ENCODE measurements around the gene OGFRL1.

Gene OGFRL1

DNA sequence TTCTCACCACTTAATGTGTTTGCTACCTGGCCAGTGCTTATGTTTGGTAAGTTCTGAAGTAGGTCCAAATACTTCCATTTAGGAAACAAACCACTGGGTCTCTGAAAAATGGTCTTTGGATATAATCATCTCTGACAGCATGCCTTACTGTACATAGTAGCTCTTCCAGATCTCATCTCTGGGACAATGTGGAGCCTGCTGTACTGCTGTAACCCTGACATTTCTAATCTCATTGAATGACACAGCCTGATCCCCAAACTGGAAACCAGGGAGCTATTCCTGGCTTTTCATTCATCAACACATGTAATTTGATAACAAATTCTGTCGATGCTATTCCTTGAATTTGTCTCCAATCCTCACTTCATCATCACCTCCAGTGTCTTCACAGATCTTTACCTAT is 23.5 kb downstream of the OGFRL1 start:
- H3K79me2 ChIP-seq (ENCODE audit: insufficient read depth, low read depth), result no peaks in the 10 kb centered on the region
- H2AFZ ChIP-seq (ENCODE audit: low read depth), result no peak overlapping the region
- TF ChIP-seq, protein P1, sequence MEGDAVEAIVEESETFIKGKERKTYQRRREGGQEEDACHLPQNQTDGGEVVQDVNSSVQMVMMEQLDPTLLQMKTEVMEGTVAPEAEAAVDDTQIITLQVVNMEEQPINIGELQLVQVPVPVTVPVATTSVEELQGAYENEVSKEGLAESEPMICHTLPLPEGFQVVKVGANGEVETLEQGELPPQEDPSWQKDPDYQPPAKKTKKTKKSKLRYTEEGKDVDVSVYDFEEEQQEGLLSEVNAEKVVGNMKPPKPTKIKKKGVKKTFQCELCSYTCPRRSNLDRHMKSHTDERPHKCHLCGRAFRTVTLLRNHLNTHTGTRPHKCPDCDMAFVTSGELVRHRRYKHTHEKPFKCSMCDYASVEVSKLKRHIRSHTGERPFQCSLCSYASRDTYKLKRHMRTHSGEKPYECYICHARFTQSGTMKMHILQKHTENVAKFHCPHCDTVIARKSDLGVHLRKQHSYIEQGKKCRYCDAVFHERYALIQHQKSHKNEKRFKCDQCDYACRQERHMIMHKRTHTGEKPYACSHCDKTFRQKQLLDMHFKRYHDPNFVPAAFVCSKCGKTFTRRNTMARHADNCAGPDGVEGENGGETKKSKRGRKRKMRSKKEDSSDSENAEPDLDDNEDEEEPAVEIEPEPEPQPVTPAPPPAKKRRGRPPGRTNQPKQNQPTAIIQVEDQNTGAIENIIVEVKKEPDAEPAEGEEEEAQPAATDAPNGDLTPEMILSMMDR (conservative IDR thresholded peaks at IDR 0.05; ENCODE audit: low read depth, low read length), result no peak
- no peaks in the 10 kb centered on the region for H3K4me1 ChIP-seq (ENCODE audit: low read depth, poor library complexity, severe bottlenecking)
- no peak overlapping the region for H3K9ac ChIP-seq
- no peaks in the 10 kb centered on the region for H3K36me3 ChIP-seq (ENCODE audit: insufficient read depth)
- H4K20me1 ChIP-seq (ENCODE audit: insufficient read depth), result no peaks in the 10 kb centered on the region
- no peaks in the 10 kb centered on the region for H3K27me3 ChIP-seq (ENCODE audit: insufficient read depth, low read depth)
- no peak overlapping the region for H3K27ac ChIP-seq
- H3K4me3 ChIP-seq (IDR thresholded peaks at IDR 0.05; ENCODE audit: insufficient read depth, low read depth, low read length), result no peak overlapping the region
- no peak overlapping the region for H3K4me2 ChIP-seq

DNA sequence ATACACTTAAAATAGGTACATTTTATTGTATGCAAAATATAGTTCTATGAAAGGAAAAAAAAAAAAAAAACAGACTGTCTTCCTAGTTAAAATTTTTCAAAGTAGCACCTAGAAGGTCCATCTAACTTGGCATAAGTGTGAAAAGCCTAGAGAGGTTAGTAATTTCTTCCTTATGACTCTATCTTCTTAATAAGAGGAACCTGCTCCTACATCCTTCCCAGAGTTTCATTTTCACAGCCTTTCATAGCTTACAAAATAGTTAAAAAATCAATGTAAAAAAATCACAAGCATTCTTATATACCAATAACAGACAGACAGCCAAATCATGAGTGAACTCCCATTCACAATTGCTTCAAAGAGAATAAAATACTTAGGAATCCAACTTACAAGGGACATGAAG is 28.8 kb downstream of the OGFRL1 start:
- H4K20me1 ChIP-seq (ENCODE audit: insufficient read depth), result no peaks in the 10 kb centered on the region
- H3K36me3 ChIP-seq (ENCODE audit: insufficient read depth), result no peaks in the 10 kb centered on the region
- H3K27ac ChIP-seq, result no peak overlapping the region
- H3K9ac ChIP-seq, result no peak overlapping the region
- TF ChIP-seq, protein P1 (conservative IDR thresholded peaks at IDR 0.05; ENCODE audit: low read depth, low read length), result no peak
- no peaks in the 10 kb centered on the region for H3K79me2 ChIP-seq (ENCODE audit: insufficient read depth, low read depth)
- no peaks in the 10 kb centered on the region for H3K4me1 ChIP-seq (ENCODE audit: low read depth, poor library complexity, severe bottlenecking)
- H3K4me3 ChIP-seq (IDR thresholded peaks at IDR 0.05; ENCODE audit: insufficient read depth, low read depth, low read length), result no peak overlapping the region
- no peaks in the 10 kb centered on the region for H3K27me3 ChIP-seq (ENCODE audit: insufficient read depth, low read depth)
- H3K4me2 ChIP-seq, result no peak overlapping the region
- H2AFZ ChIP-seq (ENCODE audit: low read depth), result no peak overlapping the region

DNA sequence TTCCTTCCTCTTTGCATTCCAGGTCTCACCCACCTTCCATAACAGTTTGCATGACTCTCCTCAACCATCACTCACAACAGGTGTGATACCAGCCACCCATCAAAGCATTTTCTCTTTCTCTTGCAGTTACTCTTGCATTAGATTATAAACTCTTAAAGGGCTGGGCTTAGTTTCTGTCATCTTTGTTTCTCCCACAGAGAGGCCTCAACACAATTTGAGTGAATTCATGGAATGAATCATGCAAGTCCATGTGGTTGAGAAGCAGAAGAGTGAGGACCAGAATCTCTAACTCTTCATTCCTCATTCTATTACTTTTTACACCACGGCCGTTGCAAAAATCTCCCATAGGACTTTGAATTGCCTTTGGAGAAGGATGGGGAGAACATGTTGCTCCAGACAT is 31.4 kb downstream of the OGFRL1 start:
- no peak overlapping the region for H3K4me3 ChIP-seq (IDR thresholded peaks at IDR 0.05; ENCODE audit: insufficient read depth, low read depth, low read length)
- TF ChIP-seq, protein P1 (conservative IDR thresholded peaks at IDR 0.05; ENCODE audit: low read depth, low read length), result no peak
- H3K4me2 ChIP-seq, result no peak overlapping the region
- H3K27ac ChIP-seq, result no peak overlapping the region
- H3K9ac ChIP-seq, result no peak overlapping the region
- H4K20me1 ChIP-seq (ENCODE audit: insufficient read depth), result no peaks in the 10 kb centered on the region
- H3K79me2 ChIP-seq (ENCODE audit: insufficient read depth, low read depth), result no peaks in the 10 kb centered on the region
- H2AFZ ChIP-seq (ENCODE audit: low read depth), result no peak overlapping the region
- H3K36me3 ChIP-seq (ENCODE audit: insufficient read depth), result no peaks in the 10 kb centered on the region
- H3K4me1 ChIP-seq (ENCODE audit: low read depth, poor library complexity, severe bottlenecking), result no peaks in the 10 kb centered on the region
- no peaks in the 10 kb centered on the region for H3K27me3 ChIP-seq (ENCODE audit: insufficient read depth, low read depth)

DNA sequence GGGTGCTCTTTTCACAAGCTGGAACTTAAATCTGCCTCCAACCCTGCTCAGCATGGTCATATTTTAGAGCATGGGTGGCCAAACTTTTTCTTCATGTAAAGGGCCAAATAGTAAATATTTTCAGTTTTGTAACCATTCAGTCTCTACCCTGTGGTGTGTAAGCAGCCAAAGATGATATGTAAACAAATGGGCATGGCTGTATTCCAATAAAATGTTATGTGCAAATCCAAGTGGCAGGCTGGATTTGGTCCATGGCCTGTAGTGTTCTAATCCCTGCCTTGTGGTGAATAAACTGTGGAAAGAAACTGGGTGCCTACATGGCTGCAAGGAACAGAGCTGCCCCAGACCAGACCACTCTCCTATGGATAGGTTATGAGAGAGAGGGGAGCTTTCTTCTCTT is 32.7 kb downstream of the OGFRL1 start:
- no peaks in the 10 kb centered on the region for H3K79me2 ChIP-seq (ENCODE audit: insufficient read depth, low read depth)
- H3K9ac ChIP-seq, result no peak overlapping the region
- no peak overlapping the region for H3K27ac ChIP-seq
- no peak overlapping the region for H3K4me3 ChIP-seq (IDR thresholded peaks at IDR 0.05; ENCODE audit: insufficient read depth, low read depth, low read length)
- H3K36me3 ChIP-seq (ENCODE audit: insufficient read depth), result no peaks in the 10 kb centered on the region
- no peaks in the 10 kb centered on the region for H4K20me1 ChIP-seq (ENCODE audit: insufficient read depth)
- no peaks in the 10 kb centered on the region for H3K27me3 ChIP-seq (ENCODE audit: insufficient read depth, low read depth)
- no peaks in the 10 kb centered on the region for H3K4me1 ChIP-seq (ENCODE audit: low read depth, poor library complexity, severe bottlenecking)
- H3K4me2 ChIP-seq, result no peak overlapping the region
- TF ChIP-seq, protein P1 (conservative IDR thresholded peaks at IDR 0.05; ENCODE audit: low read depth, low read length), result no peak
- no peak overlapping the region for H2AFZ ChIP-seq (ENCODE audit: low read depth)

Measured in KMS-11 (cell line).